Right renal cortex interstitium (tissue), 3 donors: Measurements from ENCODE around the gene PBX1. TPM values are rescaled to one million over a fixed set of nuclear protein-coding genes. Genes with fewer than 3 reads are reported as not detected.

Experiments
- DNase-seq, 3 donors: peaks; one replicate each; pipeline ENCODE4 v3.0.0-alpha.2; 2013; ENCODE audit warnings: low read depth in 3 of 3, low spot score in 2 of 3
- polyA plus RNA-seq, 3 donors: library from polyadenylated mRNA; unstranded; fragments of 120-200 nt; gene quantifications; one replicate each; pipeline ENCODE4 v1.2.1, GENCODE V29; 2013; ENCODE audit not compliant: insufficient read length in 3 of 3

PBX1 gene
- polyA plus RNA-seq, 3 donors: 146 to 171 (median 170) TPM

GRCh38 chr1:164790081-164790480 is 231.1 kb downstream of the PBX1 start:
- DNase-seq: no peak

- no peak for DNase-seq
Observed at GRCh38 chr1:164792410-164793004, 233.5 kb downstream of the PBX1 start.

GRCh38 chr1:164794356-164794755 is 235.4 kb downstream of the PBX1 start:
- DNase-seq: no peak

GRCh38 chr1:164796916-164797315 is 237.9 kb downstream of the PBX1 start:
- DNase-seq: no peak

- no peak for DNase-seq
Observed at GRCh38 chr1:164801246-164801731, 242.3 kb downstream of the PBX1 start.

- DNase-seq: no peak
Observed at GRCh38 chr1:164801791-164802502, 243.0 kb downstream of the PBX1 start.

- no peak for DNase-seq
Observed at GRCh38 chr1:164802529-164803282, 243.7 kb downstream of the PBX1 start.

GRCh38 chr1:164803366-164803765 is 244.4 kb downstream of the PBX1 start:
- DNase-seq: no peak

GRCh38 chr1:164804366-164804765 is 245.4 kb downstream of the PBX1 start:
- DNase-seq: no peak

GRCh38 chr1:164805399-164805798 is 246.4 kb downstream of the PBX1 start:
- DNase-seq: no peak

GRCh38 chr1:164806531-164806930 is 247.5 kb downstream of the PBX1 start:
- no peak for DNase-seq

- no peak for DNase-seq
Observed at GRCh38 chr1:164813776-164814175, 254.8 kb downstream of the PBX1 start.

GRCh38 chr1:164821648-164822047 is 262.7 kb downstream of the PBX1 start:
- DNase-seq: no peak

- no peak for DNase-seq
Observed at GRCh38 chr1:164823486-164824279, 264.7 kb downstream of the PBX1 start.

- no peak for DNase-seq
Observed at GRCh38 chr1:164824542-164824941, 265.6 kb downstream of the PBX1 start.

- no peak for DNase-seq
Observed at GRCh38 chr1:164830628-164831027, 271.6 kb downstream of the PBX1 start.

- DNase-seq: no peak
Observed at GRCh38 chr1:164834641-164835040, 275.7 kb downstream of the PBX1 start.

- DNase-seq: no peak
Observed at GRCh38 chr1:164836614-164837018, 277.6 kb downstream of the PBX1 start.

- no peak for DNase-seq
Observed at GRCh38 chr1:164838786-164839185, 279.8 kb downstream of the PBX1 start.

GRCh38 chr1:164840936-164841335 is 282.0 kb downstream of the PBX1 start:
- DNase-seq: no peak
